Suprapubic skin (tissue), 4 donors: ENCODE results near the gene SNRPD3. TPM values are rescaled to one million over a fixed set of nuclear protein-coding genes. Genes with fewer than 3 reads are reported as not detected.

Experiments
- total RNA-seq, 4 donors: library from RNA; depleted of rRNA; stranded (reverse); fragments of >200 nt; gene quantifications; one replicate each; pipeline ENCODE4 v1.1.0, GENCODE V29; 2016

The SNRPD3 gene
- total RNA-seq, 4 donors from 2014 or later, result 168 to 208 (median 186) TPM

Other genes with a start within 250 kb of the SNRPD3 start
- 1 to 10 TPM; 2.2 to 5.1 (median 3.4) TPM for gene ADORA2A, start 128.4 kb upstream of the SNRPD3 start, total RNA-seq
- 1 to 10 TPM in 2 of 4 donors, under 1 TPM in 2; 0.51 to 2.4 (median 1.6) TPM for gene UPB1, start 60.7 kb upstream of the SNRPD3 start, total RNA-seq
- 10 to 100 TPM; 75.2 to 97.5 (median 93.0) TPM for gene GUCD1, start 861 bp upstream of the SNRPD3 start, total RNA-seq
- 10 to 100 TPM; 10.9 to 24.4 (median 14.0) TPM for gene LRRC75B, start 37.1 kb downstream of the SNRPD3 start, total RNA-seq
- 1 to 10 TPM; 1.7 to 9.1 (median 5.6) TPM for gene GGT1, start 47.2 kb downstream of the SNRPD3 start, total RNA-seq
- not detected for gene PIWIL3, start 218.7 kb downstream of the SNRPD3 start, total RNA-seq